HG02763 (cell line): ENCODE measurements around the gene PIGR.

ENCODE experiments used
- ATAC-seq: cut with Tn5 transposase; IDR thresholded peaks from one replicate; pipeline ENCODE4 v1.9.1; 2021; ENCODE audit warnings: mild to moderate bottlenecking, moderate library complexity; ENCODE audit not compliant: unreplicated experiment

The PIGR gene

GRCh38 chr1:206946261-206946660 is at the start of gene PIGR:
PIGR (minus strand) TSS chr1:206946466; CDS start chr1:206940531, 5,935 bp downstream.
- no peak for ATAC-seq

GRCh38 chr1:206992790-206993189 is 46.5 kb upstream of the PIGR start:
- no peak for ATAC-seq

GRCh38 chr1:206987873-206988272 is 41.6 kb upstream of the PIGR start:
- no peak for ATAC-seq

GRCh38 chr1:206986885-206987284 is 40.6 kb upstream of the PIGR start:
- ATAC-seq: no peak

- no peak for ATAC-seq
These were observed 40.1 kb upstream of the PIGR start for GRCh38 chr1:206986402-206986801.

GRCh38 chr1:206985162-206985749 is 39.0 kb upstream of the PIGR start:
- ATAC-seq: no peak

- ATAC-seq: no peak
These were observed 36.0 kb upstream of the PIGR start for GRCh38 chr1:206982216-206982615.

- no peak for ATAC-seq
These were observed 33.2 kb upstream of the PIGR start for GRCh38 chr1:206979379-206980043.

- ATAC-seq: no peak
These were observed 32.0 kb upstream of the PIGR start for GRCh38 chr1:206978259-206978658.

- ATAC-seq: no peak
These were observed 29.0 kb upstream of the PIGR start for GRCh38 chr1:206975306-206975705.

- no peak for ATAC-seq
These were observed 27.9 kb upstream of the PIGR start for GRCh38 chr1:206974140-206974539.

GRCh38 chr1:206972728-206973127 is 26.5 kb upstream of the PIGR start:
- ATAC-seq: no peak

- ATAC-seq: peak; percentile 33
These were observed 24.9 kb upstream of the PIGR start for GRCh38 chr1:206971029-206971655.

- no peak for ATAC-seq
These were observed 24.2 kb upstream of the PIGR start, which contains the start of gene FCAMR for GRCh38 chr1:206970446-206970845. FCAMR (minus strand) TSS chr1:206970460; CDS start chr1:206970125, 335 bp downstream.

GRCh38 chr1:206969090-206969489 is 22.8 kb upstream of the PIGR start:
- ATAC-seq: no peak

GRCh38 chr1:206967096-206967849 is 21.0 kb upstream of the PIGR start:
- no peak for ATAC-seq

GRCh38 chr1:206965781-206966180 is 19.5 kb upstream of the PIGR start:
- no peak for ATAC-seq

- no peak for ATAC-seq
These were observed 17.5 kb upstream of the PIGR start for GRCh38 chr1:206963740-206964139.

GRCh38 chr1:206963119-206963712 is 16.9 kb upstream of the PIGR start:
- ATAC-seq: no peak

GRCh38 chr1:206962272-206962671 is 16.0 kb upstream of the PIGR start:
- no peak for ATAC-seq

GRCh38 chr1:206961668-206962067 is 15.4 kb upstream of the PIGR start:
- no peak for ATAC-seq
